K562 (cell line): ENCODE measurements around the gene SLC2A8. TPM values are rescaled to one million over a fixed set of nuclear protein-coding genes. Genes with fewer than 3 reads are reported as not detected.
A peak's percentile ranks its signal among the peaks of the same experiment; 100 is the strongest.

Experiments
- CBFA2T2 ChIP-seq: fragments of 450-650 bp; conservative IDR thresholded peaks from 2 replicates; pipeline ENCODE4 v1.6.1; 2017; ENCODE audit warnings: mild to moderate bottlenecking
- CHCHD3 ChIP-seq: fragments of 250-450 bp; sonication (Bioruptor Pico); IDR thresholded peaks from 2 replicates; pipeline ENCODE4 v2.1.2; 2022; ENCODE audit warnings: mild to moderate bottlenecking
- EWSR1 ChIP-seq: fragments of 450-650 bp; IDR thresholded peaks from 2 replicates; pipeline ENCODE4 v1.6.1; 2018; ENCODE audit warnings: borderline replicate concordance, mild to moderate bottlenecking, low read depth, moderate library complexity; ENCODE audit not compliant: partially characterized antibody
- MXI1 ChIP-seq: IDR thresholded peaks from 2 replicates; pipeline ENCODE4 v1.6.1; 2011; ENCODE audit warnings: low read depth, mild to moderate bottlenecking, improper control_type of control experiment, low read length
- NELFE ChIP-seq: IDR thresholded peaks from 2 replicates; pipeline ENCODE4 v1.6.1; 2011; ENCODE audit warnings: mild to moderate bottlenecking; ENCODE audit not compliant: insufficient read depth, insufficient read length
- NFIC ChIP-seq: fragments of 450-650 bp; IDR thresholded peaks from 2 replicates; pipeline ENCODE4 v1.6.1; 2017; ENCODE audit warnings: mild to moderate bottlenecking, inconsistent platforms
- PHB2 ChIP-seq: fragments of 450-650 bp; IDR thresholded peaks from 2 replicates; pipeline ENCODE4 v1.6.1; 2017; ENCODE audit warnings: low read depth
- PTRF ChIP-seq: fragments of 450-650 bp; IDR thresholded peaks from 2 replicates; pipeline ENCODE4 v1.6.1; 2016; ENCODE audit warnings: mild to moderate bottlenecking, missing genetic modification characterization, missing compliant biosample characterization
- SREBF1 ChIP-seq: fragments of 150-350 bp; IDR thresholded peaks from 2 replicates; pipeline ENCODE4 v1.6.1; 2014; ENCODE audit warnings: antibody characterized with exemption, low read depth, low read length, borderline replicate concordance
- TBL1XR1 ChIP-seq, 2 experiments: IDR thresholded peaks; 2 replicates each; pipeline ENCODE4 v1.6.1; 2012; ENCODE audit warnings: improper control_type of control experiment in 2 of 2, low read length in 2 of 2, mild to moderate bottlenecking in 1 of 2
- THRAP3 ChIP-seq: fragments of 450-650 bp; IDR thresholded peaks from 2 replicates; pipeline ENCODE4 v1.6.1; 2016; ENCODE audit warnings: mild to moderate bottlenecking, inconsistent platforms, borderline replicate concordance
- ZFPM2 ChIP-seq: fragments of 250-450 bp; sonication (Bioruptor Pico); IDR thresholded peaks from 2 replicates; pipeline ENCODE4 v1.5.1; 2022; ENCODE audit warnings: mild to moderate bottlenecking
- ZKSCAN8 ChIP-seq: fragments of 200-800 bp; sonication (Bioruptor generic); IDR thresholded peaks from 2 replicates; pipeline ENCODE4 v1.6.1; 2016; ENCODE audit warnings: missing genetic modification characterization, missing compliant biosample characterization
- ZNF143 ChIP-seq: sonication (generic); formaldehyde crosslinking; IDR thresholded peaks from 2 replicates; pipeline ENCODE4 v1.9.0; 2022; ENCODE audit warnings: mild to moderate bottlenecking, missing genetic modification reagents
- ZNF175 ChIP-seq: fragments of 200-800 bp; sonication (Bioruptor generic); IDR thresholded peaks from 2 replicates; pipeline ENCODE4 v1.6.1; 2016; ENCODE audit warnings: low read depth, mild to moderate bottlenecking, missing genetic modification characterization, missing compliant biosample characterization
- ZNF24 ChIP-seq: fragments of 450-650 bp; IDR thresholded peaks from 2 replicates; pipeline ENCODE4 v1.6.1; 2016
- ZZZ3 ChIP-seq: fragments of 450-650 bp; IDR thresholded peaks from 2 replicates; pipeline ENCODE4 v1.6.1; 2016; ENCODE audit warnings: antibody characterized with exemption, mild to moderate bottlenecking, moderate library complexity
- polyA plus RNA-seq, 8 experiments: library from polyadenylated mRNA; depleted of rRNA in 4 of 8; stranded (reverse) in 5 of 8; unstranded in 3 of 8; fragments of >200 nt; fragmentation: Nextera tagmentation in 2 of 8; fragmentation: Illumina TruSeq in 1 of 8; extraction: Ambion mirVana in 2 of 8; extraction: Trizol in 1 of 8; gene quantifications; 2 replicates each; pipeline versions ENCODE4 v1.2.1 to v1.2.3, GENCODE V29; 2011 to 2014; ENCODE audit warnings: inconsistent platforms in 1 of 8, missing spikeins in 1 of 8
- total RNA-seq, 7 experiments: library from RNA; depleted of rRNA in 6 of 7; stranded (reverse); fragments of >200 nt in 6 of 7; fragmentation: Illumina TruSeq in 2 of 7; extraction: Trizol in 2 of 7; gene quantifications; 2 replicates each; pipeline versions ENCODE4 v1.2.1 to v1.2.3, GENCODE V29; 2011 to 2021; ENCODE audit warnings: low replicate concordance in 1 of 7
- TF ChIP-seq, protein P1 (sequence below): sonication (generic); formaldehyde crosslinking; IDR thresholded peaks from 2 replicates; pipeline ENCODE4 v1.9.0; 2022; ENCODE audit warnings: mild to moderate bottlenecking, missing genetic modification reagents
- TF ChIP-seq, protein P2 (sequence below): fragments of 250-450 bp; sonication (Bioruptor Pico); IDR thresholded peaks from 2 replicates; pipeline ENCODE4 v1.5.0; 2021
- TF ChIP-seq, protein P3 (sequence below): sonication (generic); formaldehyde crosslinking; IDR thresholded peaks from 2 replicates; pipeline ENCODE4 v1.8.1; 2023; ENCODE audit warnings: mild to moderate bottlenecking, missing genetic modification reagents
- TF ChIP-seq, protein P4 (sequence below): fragments of 450-650 bp; IDR thresholded peaks from one replicate; pipeline ENCODE4 v1.6.1; 2018; ENCODE audit warnings: mild to moderate bottlenecking, moderate library complexity; ENCODE audit not compliant: partially characterized antibody
- TF ChIP-seq, protein P5 (sequence below): sonication (generic); formaldehyde crosslinking; IDR thresholded peaks from 2 replicates; pipeline ENCODE4 v1.8.0; 2023; ENCODE audit warnings: mild to moderate bottlenecking, missing genetic modification reagents
- TF ChIP-seq, protein P6 (sequence below): sonication (generic); IDR thresholded peaks from 2 replicates; pipeline ENCODE4 v1.6.1; 2016

SLC2A8 gene
- total and polyA plus RNA-seq, 9 of the 15 experiments (the other 6 are each of a cell fraction or from before 2014, with no cell fraction given) = 0.13 to 12.9 (median 5.2) TPM

DNA sequence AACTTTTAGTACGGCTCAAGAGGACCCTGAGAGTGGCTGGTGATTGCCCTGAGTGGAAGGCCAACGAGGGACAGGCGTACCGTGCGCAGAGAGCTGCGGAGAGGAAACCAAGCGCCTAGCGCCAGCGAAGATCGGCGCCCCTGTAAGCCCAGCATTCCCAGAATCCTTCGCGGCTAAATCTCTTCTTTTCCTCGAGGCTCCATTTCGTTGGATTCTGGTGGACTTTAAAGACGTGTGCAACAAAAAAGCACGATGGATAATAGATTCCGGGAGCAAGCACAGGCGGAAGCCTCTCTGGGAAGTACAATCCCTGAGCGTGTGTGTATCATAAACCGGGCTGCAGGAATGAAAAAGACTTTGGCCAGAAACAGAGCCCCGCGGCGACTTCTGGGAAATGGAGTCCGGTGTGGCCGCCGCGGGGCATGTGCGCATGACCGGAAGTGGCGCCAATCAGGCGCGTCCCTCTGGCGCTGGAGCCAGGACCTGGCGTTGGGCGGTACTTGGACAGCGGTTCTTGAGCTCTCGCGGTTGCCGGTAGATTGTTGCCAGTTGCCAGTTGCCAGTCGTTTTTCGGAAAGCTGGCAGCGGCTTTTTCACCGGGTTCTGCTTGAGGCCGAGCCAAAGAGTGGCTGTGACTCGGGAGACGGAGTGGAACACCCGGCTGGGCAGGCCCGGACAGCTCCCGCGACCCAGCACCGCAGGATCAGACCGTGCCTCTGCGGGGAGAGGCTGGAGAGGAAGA lies 27.1 kb downstream of the SLC2A8 start, which contains the start of gene ZNF79 (continued):
- TF ChIP-seq, protein P1, sequence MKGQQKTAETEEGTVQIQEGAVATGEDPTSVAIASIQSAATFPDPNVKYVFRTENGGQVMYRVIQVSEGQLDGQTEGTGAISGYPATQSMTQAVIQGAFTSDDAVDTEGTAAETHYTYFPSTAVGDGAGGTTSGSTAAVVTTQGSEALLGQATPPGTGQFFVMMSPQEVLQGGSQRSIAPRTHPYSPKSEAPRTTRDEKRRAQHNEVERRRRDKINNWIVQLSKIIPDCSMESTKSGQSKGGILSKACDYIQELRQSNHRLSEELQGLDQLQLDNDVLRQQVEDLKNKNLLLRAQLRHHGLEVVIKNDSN (CRISPR knock-in tag) = no peak
- peak; percentile 85 for TF ChIP-seq ZNF143 (CRISPR knock-in tag)
- no peak for TF ChIP-seq THRAP3
- TF ChIP-seq, protein P2, sequence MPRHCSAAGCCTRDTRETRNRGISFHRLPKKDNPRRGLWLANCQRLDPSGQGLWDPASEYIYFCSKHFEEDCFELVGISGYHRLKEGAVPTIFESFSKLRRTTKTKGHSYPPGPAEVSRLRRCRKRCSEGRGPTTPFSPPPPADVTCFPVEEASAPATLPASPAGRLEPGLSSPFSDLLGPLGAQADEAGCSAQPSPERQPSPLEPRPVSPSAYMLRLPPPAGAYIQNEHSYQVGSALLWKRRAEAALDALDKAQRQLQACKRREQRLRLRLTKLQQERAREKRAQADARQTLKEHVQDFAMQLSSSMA (CRISPR knock-in tag) = no peak
- no peak for TF ChIP-seq SREBF1
- 0 out of 2 replicates have a peak, but pooled peaks have one; percentile 11 for TF ChIP-seq MXI1
- 0 out of 2 replicates have a peak, but pooled peaks have one; percentile 30 for TF ChIP-seq NFIC
- no peak for TF ChIP-seq ZKSCAN8 (CRISPR knock-in tag)
- TF ChIP-seq EWSR1 = no peak
- TF ChIP-seq CBFA2T2 = 0 out of 2 replicates have a peak, but pooled peaks have one; percentile 4
- TF ChIP-seq, protein P3, sequence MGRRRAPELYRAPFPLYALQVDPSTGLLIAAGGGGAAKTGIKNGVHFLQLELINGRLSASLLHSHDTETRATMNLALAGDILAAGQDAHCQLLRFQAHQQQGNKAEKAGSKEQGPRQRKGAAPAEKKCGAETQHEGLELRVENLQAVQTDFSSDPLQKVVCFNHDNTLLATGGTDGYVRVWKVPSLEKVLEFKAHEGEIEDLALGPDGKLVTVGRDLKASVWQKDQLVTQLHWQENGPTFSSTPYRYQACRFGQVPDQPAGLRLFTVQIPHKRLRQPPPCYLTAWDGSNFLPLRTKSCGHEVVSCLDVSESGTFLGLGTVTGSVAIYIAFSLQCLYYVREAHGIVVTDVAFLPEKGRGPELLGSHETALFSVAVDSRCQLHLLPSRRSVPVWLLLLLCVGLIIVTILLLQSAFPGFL (CRISPR knock-in tag) = no peak
- no peak for TF ChIP-seq PHB2
- no peak for TF ChIP-seq ZNF175 (CRISPR knock-in tag)
- TF ChIP-seq PTRF (tag) = no peak
- peak; percentile 49; the same call in 1 of the 2 replicates for TF ChIP-seq CHCHD3 (CRISPR knock-in tag)
- TF ChIP-seq, protein P4, sequence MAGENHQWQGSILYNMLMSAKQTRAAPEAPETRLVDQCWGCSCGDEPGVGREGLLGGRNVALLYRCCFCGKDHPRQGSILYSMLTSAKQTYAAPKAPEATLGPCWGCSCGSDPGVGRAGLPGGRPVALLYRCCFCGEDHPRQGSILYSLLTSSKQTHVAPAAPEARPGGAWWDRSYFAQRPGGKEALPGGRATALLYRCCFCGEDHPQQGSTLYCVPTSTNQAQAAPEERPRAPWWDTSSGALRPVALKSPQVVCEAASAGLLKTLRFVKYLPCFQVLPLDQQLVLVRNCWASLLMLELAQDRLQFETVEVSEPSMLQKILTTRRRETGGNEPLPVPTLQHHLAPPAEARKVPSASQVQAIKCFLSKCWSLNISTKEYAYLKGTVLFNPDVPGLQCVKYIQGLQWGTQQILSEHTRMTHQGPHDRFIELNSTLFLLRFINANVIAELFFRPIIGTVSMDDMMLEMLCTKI = no peak
- TF ChIP-seq ZNF24 = no peak
- TF ChIP-seq ZFPM2 (CRISPR knock-in tag) = no peak
- TF ChIP-seq, protein P5, sequence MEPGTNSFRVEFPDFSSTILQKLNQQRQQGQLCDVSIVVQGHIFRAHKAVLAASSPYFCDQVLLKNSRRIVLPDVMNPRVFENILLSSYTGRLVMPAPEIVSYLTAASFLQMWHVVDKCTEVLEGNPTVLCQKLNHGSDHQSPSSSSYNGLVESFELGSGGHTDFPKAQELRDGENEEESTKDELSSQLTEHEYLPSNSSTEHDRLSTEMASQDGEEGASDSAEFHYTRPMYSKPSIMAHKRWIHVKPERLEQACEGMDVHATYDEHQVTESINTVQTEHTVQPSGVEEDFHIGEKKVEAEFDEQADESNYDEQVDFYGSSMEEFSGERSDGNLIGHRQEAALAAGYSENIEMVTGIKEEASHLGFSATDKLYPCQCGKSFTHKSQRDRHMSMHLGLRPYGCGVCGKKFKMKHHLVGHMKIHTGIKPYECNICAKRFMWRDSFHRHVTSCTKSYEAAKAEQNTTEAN = no peak
- no peak for TF ChIP-seq NELFE
- TF ChIP-seq TBL1XR1 (IDR thresholded peaks at IDR 0.05; ENCODE audit: low read length in 2 of 2) = no peak
- TF ChIP-seq ZZZ3 = no peak
- TF ChIP-seq, protein P6, sequence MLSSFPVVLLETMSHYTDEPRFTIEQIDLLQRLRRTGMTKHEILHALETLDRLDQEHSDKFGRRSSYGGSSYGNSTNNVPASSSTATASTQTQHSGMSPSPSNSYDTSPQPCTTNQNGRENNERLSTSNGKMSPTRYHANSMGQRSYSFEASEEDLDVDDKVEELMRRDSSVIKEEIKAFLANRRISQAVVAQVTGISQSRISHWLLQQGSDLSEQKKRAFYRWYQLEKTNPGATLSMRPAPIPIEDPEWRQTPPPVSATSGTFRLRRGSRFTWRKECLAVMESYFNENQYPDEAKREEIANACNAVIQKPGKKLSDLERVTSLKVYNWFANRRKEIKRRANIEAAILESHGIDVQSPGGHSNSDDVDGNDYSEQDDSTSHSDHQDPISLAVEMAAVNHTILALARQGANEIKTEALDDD = no peak
